Non-pigmented ciliary epithelial cell (primary cell): ENCODE measurements around the gene SLC24A3.

Experiments
- DNase-seq: peaks from one replicate; pipeline ENCODE4 v3.0.0-alpha.2; 2010; ENCODE audit warnings: low read depth

SLC24A3 gene

GRCh38 chr20:19508449-19508848 lies 296.0 kb downstream of the SLC24A3 start:
- DNase-seq: no peak

GRCh38 chr20:19510611-19511010 lies 298.2 kb downstream of the SLC24A3 start:
- no peak for DNase-seq

- DNase-seq: no peak
Observed at GRCh38 chr20:19511931-19512330, 299.5 kb downstream of the SLC24A3 start.

- no peak for DNase-seq
Observed at GRCh38 chr20:19512886-19513677, 300.6 kb downstream of the SLC24A3 start.

- no peak for DNase-seq
Observed at GRCh38 chr20:19515074-19515473, 302.6 kb downstream of the SLC24A3 start.

GRCh38 chr20:19519466-19519865 lies 307.0 kb downstream of the SLC24A3 start:
- DNase-seq: no peak

GRCh38 chr20:19520261-19520660 lies 307.8 kb downstream of the SLC24A3 start:
- no peak for DNase-seq

- DNase-seq: no peak
Observed at GRCh38 chr20:19522071-19522801, 309.8 kb downstream of the SLC24A3 start.

GRCh38 chr20:19522836-19523590 lies 310.6 kb downstream of the SLC24A3 start:
- DNase-seq: no peak

GRCh38 chr20:19524691-19525090 lies 312.2 kb downstream of the SLC24A3 start:
- no peak for DNase-seq

- DNase-seq: no peak
Observed at GRCh38 chr20:19527509-19527908, 315.1 kb downstream of the SLC24A3 start.

GRCh38 chr20:19528286-19529030 lies 316.0 kb downstream of the SLC24A3 start:
- no peak for DNase-seq

- DNase-seq: no peak
Observed at GRCh38 chr20:19530006-19530405, 317.6 kb downstream of the SLC24A3 start.

- DNase-seq: no peak
Observed at GRCh38 chr20:19531446-19531845, 319.0 kb downstream of the SLC24A3 start.

GRCh38 chr20:19538556-19538955 lies 326.1 kb downstream of the SLC24A3 start:
- no peak for DNase-seq

- DNase-seq: no peak
Observed at GRCh38 chr20:19539191-19539590, 326.7 kb downstream of the SLC24A3 start.

- DNase-seq: no peak
Observed at GRCh38 chr20:19540392-19540791, 327.9 kb downstream of the SLC24A3 start.

- DNase-seq: no peak
Observed at GRCh38 chr20:19543101-19543500, 330.7 kb downstream of the SLC24A3 start.

GRCh38 chr20:19544684-19545083 lies 332.2 kb downstream of the SLC24A3 start:
- no peak for DNase-seq

GRCh38 chr20:19546648-19547047 lies 334.2 kb downstream of the SLC24A3 start:
- no peak for DNase-seq

GRCh38 chr20:19547547-19547946 lies 335.1 kb downstream of the SLC24A3 start:
- no peak for DNase-seq

- DNase-seq: no peak
Observed at GRCh38 chr20:19549896-19550295, 337.5 kb downstream of the SLC24A3 start.
